ENCODE data around the gene SLC8A1. TPM values are rescaled to one million over a fixed set of nuclear protein-coding genes. Genes with fewer than 3 reads are reported as not detected.

Gene SLC8A1
- total and polyA plus RNA-seq, 2 donors (not counting 1 experiment from before 2014, with no cell fraction given) = 17.4 to 109 TPM

GRCh38 chr2:40098786-40099470 lies 353.0 kb downstream of the SLC8A1 start:
- H4K20me1 ChIP-seq (ENCODE audit: control insufficient read depth, extremely low read depth, insufficient read depth, low read length) = no peaks in the 10 kb centered on the region
- peak overlapping the region; percentile 60 for H3K27ac ChIP-seq (ENCODE audit: insufficient read depth, low read length)
- H2AFZ ChIP-seq (ENCODE audit: low read length) = no peak overlapping the region
- H3K4me2 ChIP-seq (ENCODE audit: extremely low read depth, insufficient read depth, low read length) = no peak overlapping the region
- H3K9me3 ChIP-seq (ENCODE audit: control insufficient read depth, insufficient read depth, low read depth, low read length) = no peaks in the 10 kb centered on the region
- TF ChIP-seq EZH2 (IDR thresholded peaks at IDR 0.05; ENCODE audit: low read length, missing control alignments) (no peak), CTCF (conservative IDR thresholded peaks at IDR 0.05 in 1 of 2, IDR thresholded peaks at IDR 0.05 in 1 of 2; ENCODE audit: low read depth in 1 of 2, low read length in 2 of 2) (no peak)
- peak; percentile 39 to 82 for DNase-seq (ENCODE audit: low read depth in 2 of 2)
- no peaks in the 10 kb centered on the region for H3K36me3 ChIP-seq (ENCODE audit: control insufficient read depth, insufficient read depth, low read length)
- no peak overlapping the region for H3K4me3 ChIP-seq (replicated peaks in 1 of 4; ENCODE audit: control extremely low read depth in 1 of 4, insufficient read depth in 1 of 4, low read depth in 3 of 4, low read length in 4 of 4)
- no peak overlapping the region for H3K9ac ChIP-seq (ENCODE audit: insufficient read depth, low read length)
- H3K27me3 ChIP-seq (ENCODE audit: control insufficient read depth, insufficient read depth, low read length) = no peaks in the 10 kb centered on the region
- H3K4me1 ChIP-seq (ENCODE audit: control insufficient read depth, extremely low read depth, insufficient read depth, low read length) = peaks cover 33% of the 10 kb centered on the region
- no peaks in the 10 kb centered on the region for H3K79me2 ChIP-seq (ENCODE audit: control insufficient read depth, insufficient read depth, low read length)

GRCh38 chr2:40097691-40098385 lies 354.1 kb downstream of the SLC8A1 start:
- no peaks in the 10 kb centered on the region for H4K20me1 ChIP-seq (ENCODE audit: control insufficient read depth, extremely low read depth, insufficient read depth, low read length)
- H3K4me1 ChIP-seq (ENCODE audit: control insufficient read depth, extremely low read depth, insufficient read depth, low read length) = peaks cover 31% of the 10 kb centered on the region
- no peak for TF ChIP-seq EZH2 (IDR thresholded peaks at IDR 0.05; ENCODE audit: low read length, missing control alignments)
- TF ChIP-seq CTCF (conservative IDR thresholded peaks at IDR 0.05 in 1 of 2, IDR thresholded peaks at IDR 0.05 in 1 of 2; ENCODE audit: low read depth in 1 of 2, low read length in 2 of 2) = no peak
- no peaks in the 10 kb centered on the region for H3K79me2 ChIP-seq (ENCODE audit: control insufficient read depth, insufficient read depth, low read length)
- peak overlapping the region; percentile 60 for H3K27ac ChIP-seq (ENCODE audit: insufficient read depth, low read length)
- no peaks in the 10 kb centered on the region for H3K36me3 ChIP-seq (ENCODE audit: control insufficient read depth, insufficient read depth, low read length)
- no peaks in the 10 kb centered on the region for H3K27me3 ChIP-seq (ENCODE audit: control insufficient read depth, insufficient read depth, low read length)
- H3K9me3 ChIP-seq (ENCODE audit: control insufficient read depth, insufficient read depth, low read depth, low read length) = no peaks in the 10 kb centered on the region
- no peak overlapping the region for H3K4me3 ChIP-seq (replicated peaks in 1 of 4; ENCODE audit: control extremely low read depth in 1 of 4, insufficient read depth in 1 of 4, low read depth in 3 of 4, low read length in 4 of 4)
- H3K4me2 ChIP-seq (ENCODE audit: extremely low read depth, insufficient read depth, low read length) = no peak overlapping the region
- H3K9ac ChIP-seq (ENCODE audit: insufficient read depth, low read length) = no peak overlapping the region
- H2AFZ ChIP-seq (ENCODE audit: low read length) = no peak overlapping the region
- peak; percentile 86 to 93 for DNase-seq (ENCODE audit: low read depth in 2 of 2)

- peak; percentile 65 to 87 for DNase-seq (ENCODE audit: low read depth in 2 of 2)
- Histone ChIP-seq H3K4me1 (ENCODE audit: control insufficient read depth, extremely low read depth, insufficient read depth, low read length) (peaks cover 22% of the 10 kb centered on the region), H3K9ac (ENCODE audit: insufficient read depth, low read length) (no peak overlapping the region)
These were observed 355.5 kb downstream of the SLC8A1 start for GRCh38 chr2:40096360-40096759.

More at GRCh38 chr2:40096360-40096759, 355.5 kb downstream of the SLC8A1 start:
- no peak overlapping the region for H3K4me2 ChIP-seq (ENCODE audit: extremely low read depth, insufficient read depth, low read length)
- no peaks in the 10 kb centered on the region for H3K36me3 ChIP-seq (ENCODE audit: control insufficient read depth, insufficient read depth, low read length)
- H3K27me3 ChIP-seq (ENCODE audit: control insufficient read depth, insufficient read depth, low read length) = no peaks in the 10 kb centered on the region
- TF ChIP-seq EZH2 (IDR thresholded peaks at IDR 0.05; ENCODE audit: low read length, missing control alignments) (no peak), CTCF (conservative IDR thresholded peaks at IDR 0.05 in 1 of 2, IDR thresholded peaks at IDR 0.05 in 1 of 2; ENCODE audit: low read depth in 1 of 2, low read length in 2 of 2) (no peak)
- no peak overlapping the region for H3K4me3 ChIP-seq (replicated peaks in 1 of 4; ENCODE audit: control extremely low read depth in 1 of 4, insufficient read depth in 1 of 4, low read depth in 3 of 4, low read length in 4 of 4)
- no peaks in the 10 kb centered on the region for H3K9me3 ChIP-seq (ENCODE audit: control insufficient read depth, insufficient read depth, low read depth, low read length)
- no peaks in the 10 kb centered on the region for H4K20me1 ChIP-seq (ENCODE audit: control insufficient read depth, extremely low read depth, insufficient read depth, low read length)
- H3K79me2 ChIP-seq (ENCODE audit: control insufficient read depth, insufficient read depth, low read length) = no peaks in the 10 kb centered on the region
- no peak overlapping the region for H2AFZ ChIP-seq (ENCODE audit: low read length)
- H3K27ac ChIP-seq (ENCODE audit: insufficient read depth, low read length) = peak overlapping the region; percentile 49
